EH (cell line): ENCODE measurements around the gene SDK1.

Experiments
- DNase-seq: peaks from one replicate; pipeline ENCODE4 v3.0.0-alpha.2; 2015; ENCODE audit warnings: low read depth

Gene SDK1

GRCh38 chr7:3987426-3987927 lies 686.4 kb downstream of the SDK1 start:
- no peak for DNase-seq

- no peak for DNase-seq
These were observed 688.7 kb downstream of the SDK1 start for GRCh38 chr7:3989723-3990122.

GRCh38 chr7:3991731-3992231 lies 690.7 kb downstream of the SDK1 start:
- DNase-seq = no peak

GRCh38 chr7:3992841-3993240 lies 691.8 kb downstream of the SDK1 start:
- no peak for DNase-seq

- no peak for DNase-seq
These were observed 693.7 kb downstream of the SDK1 start for GRCh38 chr7:3994764-3995163.

GRCh38 chr7:3995187-3995586 lies 694.1 kb downstream of the SDK1 start:
- DNase-seq = no peak

- no peak for DNase-seq
These were observed 697.0 kb downstream of the SDK1 start for GRCh38 chr7:3998060-3998459.

GRCh38 chr7:4000139-4000538 lies 699.1 kb downstream of the SDK1 start:
- no peak for DNase-seq

GRCh38 chr7:4000934-4001333 lies 699.9 kb downstream of the SDK1 start:
- DNase-seq = no peak

GRCh38 chr7:4001742-4002141 lies 700.7 kb downstream of the SDK1 start:
- DNase-seq = no peak

- DNase-seq = no peak
These were observed 702.5 kb downstream of the SDK1 start for GRCh38 chr7:4003503-4003902.

GRCh38 chr7:4006687-4007086 lies 705.6 kb downstream of the SDK1 start:
- no peak for DNase-seq

- DNase-seq = no peak
These were observed 708.4 kb downstream of the SDK1 start for GRCh38 chr7:4009211-4010060.

GRCh38 chr7:4010061-4010605 lies 709.1 kb downstream of the SDK1 start:
- DNase-seq = no peak

- no peak for DNase-seq
These were observed 710.0 kb downstream of the SDK1 start for GRCh38 chr7:4010923-4011656.

GRCh38 chr7:4013793-4014192 lies 712.7 kb downstream of the SDK1 start:
- DNase-seq = no peak

- no peak for DNase-seq
These were observed 713.4 kb downstream of the SDK1 start for GRCh38 chr7:4014346-4015050.

- DNase-seq = no peak
These were observed 714.3 kb downstream of the SDK1 start for GRCh38 chr7:4015371-4015770.

- DNase-seq = no peak
These were observed 714.9 kb downstream of the SDK1 start for GRCh38 chr7:4015996-4016395.

- no peak for DNase-seq
These were observed 716.0 kb downstream of the SDK1 start for GRCh38 chr7:4017081-4017480.

- no peak for DNase-seq
These were observed 716.7 kb downstream of the SDK1 start for GRCh38 chr7:4017785-4018184.
